NT2/D1 (cell line): Measurements from ENCODE around the gene IDS.
"Not testable (repeated sequence)": the region's sequence is repeated elsewhere in the genome, so short reads cannot be mapped to it uniquely, and the experiment has no call there.

Experiments used
- DNase-seq: peaks from one replicate; pipeline ENCODE4 v3.0.0-alpha.2; 2011; ENCODE audit warnings: low read depth, low spot score
- H3K27me3 ChIP-seq: 2 replicates; pipeline ENCODE4 v1.6.0; 2011; ENCODE audit warnings: mild to moderate bottlenecking; ENCODE audit not compliant: insufficient read length, insufficient read depth
- H3K36me3 ChIP-seq: 2 replicates; pipeline ENCODE4 v1.6.1; 2011; ENCODE audit warnings: mild to moderate bottlenecking, low read length, mixed read lengths; ENCODE audit not compliant: insufficient read depth, insufficient read length
- H3K4me1 ChIP-seq: 2 replicates; pipeline ENCODE4 v1.5.1; 2011; ENCODE audit not compliant: insufficient read depth, insufficient read length
- H3K4me3 ChIP-seq: 2 replicates; pipeline ENCODE4 v1.5.1; 2011; ENCODE audit warnings: low read depth; ENCODE audit not compliant: insufficient read length
- H3K9ac ChIP-seq: 2 replicates; pipeline ENCODE4 v1.6.0; 2011; ENCODE audit warnings: low read depth; ENCODE audit not compliant: insufficient read length
- H3K9me3 ChIP-seq: 2 replicates; pipeline ENCODE4 v1.5.1; 2011; ENCODE audit warnings: mild to moderate bottlenecking, low read length; ENCODE audit not compliant: insufficient read depth
- SUZ12 ChIP-seq: IDR thresholded peaks from 2 replicates; pipeline ENCODE4 v1.6.1; 2011; ENCODE audit not compliant: insufficient read length, insufficient read depth; ENCODE audit errors: extremely low read depth
- YY1 ChIP-seq: IDR thresholded peaks from 2 replicates; pipeline ENCODE4 v1.6.1; 2011; ENCODE audit not compliant: insufficient read length, insufficient read depth
- ZNF274 ChIP-seq: IDR thresholded peaks from 2 replicates; pipeline ENCODE4 v1.6.1; 2011; ENCODE audit warnings: mild to moderate bottlenecking, low read depth, low read length

The IDS gene

GRCh38 chrX:149510386-149510785 lies 5.3 kb upstream of the IDS start:
- no peaks in the 10 kb centered on the region for H3K4me1 ChIP-seq

GRCh38 chrX:149508467-149508866 lies 3.4 kb upstream of the IDS start:
- TF ChIP-seq ZNF274 (no peak), SUZ12 (no peak), YY1 (no peak)
- no peaks in the 10 kb centered on the region for H3K9me3 ChIP-seq

More at GRCh38 chrX:149510386-149510785, 5.3 kb upstream of the IDS start:
- H3K9ac ChIP-seq, result no peak overlapping the region
- H3K36me3 ChIP-seq, result no peaks in the 10 kb centered on the region
- H3K27me3 ChIP-seq, result no peaks in the 10 kb centered on the region
- no peaks in the 10 kb centered on the region for H3K9me3 ChIP-seq
- H3K4me3 ChIP-seq, result no peak overlapping the region
- TF ChIP-seq YY1, result no peak
- no peak for TF ChIP-seq SUZ12
- TF ChIP-seq ZNF274, result no peak
- no peak for DNase-seq

GRCh38 chrX:149506349-149506748 lies 1.2 kb upstream of the IDS start:
- Histone ChIP-seq H3K36me3 (peaks cover 11% of the 10 kb centered on the region), H3K9me3 (no peaks in the 10 kb centered on the region), H3K9ac (no peak overlapping the region), H3K27me3 (no peaks in the 10 kb centered on the region), H3K4me3 (no peak overlapping the region), H3K4me1 (no peaks in the 10 kb centered on the region)
- TF ChIP-seq YY1 (no peak), SUZ12 (no peak), ZNF274 (no peak)
- no peak for DNase-seq

More at GRCh38 chrX:149508467-149508866, 3.4 kb upstream of the IDS start:
- no peak for DNase-seq
- Histone ChIP-seq H3K4me3 (no peak overlapping the region), H3K9ac (no peak overlapping the region), H3K27me3 (no peaks in the 10 kb centered on the region), H3K4me1 (no peaks in the 10 kb centered on the region), H3K36me3 (no peaks in the 10 kb centered on the region)

GRCh38 chrX:149505671-149506070 lies 565 bp upstream of the IDS start:
- Histone ChIP-seq H3K4me3 (no peak overlapping the region), H3K4me1 (no peaks in the 10 kb centered on the region), H3K27me3 (no peaks in the 10 kb centered on the region), H3K9ac (no peak overlapping the region), H3K36me3 (peaks cover 16% of the 10 kb centered on the region), H3K9me3 (no peaks in the 10 kb centered on the region)
- DNase-seq, result no peak
- TF ChIP-seq ZNF274, result no peak
- TF ChIP-seq SUZ12, result no peak
- TF ChIP-seq YY1, result no peak

- Histone ChIP-seq H3K9ac (peak overlapping the region; percentile 72), H3K27me3 (no peaks in the 10 kb centered on the region), H3K36me3 (peaks cover 27% of the 10 kb centered on the region), H3K9me3 (no peaks in the 10 kb centered on the region), H3K4me1 (no peaks in the 10 kb centered on the region), H3K4me3 (peak overlapping the region; percentile 53)
- DNase-seq, result no peak
- TF ChIP-seq SUZ12 (no peak), ZNF274 (no peak)
These were observed 736 bp downstream of the IDS start for GRCh38 chrX:149504226-149504914.

GRCh38 chrX:149503446-149503845 lies 1.7 kb downstream of the IDS start:
- not testable (repeated sequence) for H3K4me3 ChIP-seq, H3K4me1 ChIP-seq, H3K9ac ChIP-seq, H3K9me3 ChIP-seq, H3K27me3 ChIP-seq, DNase-seq
- H3K36me3 ChIP-seq, result peaks cover 27% of the 10 kb centered on the region

GRCh38 chrX:149502923-149503322 lies 2.2 kb downstream of the IDS start:
- H3K4me1 ChIP-seq, H3K9me3 ChIP-seq, DNase-seq, H3K4me3 ChIP-seq, H3K27me3 ChIP-seq, H3K9ac ChIP-seq: not testable (repeated sequence)
- peaks cover 29% of the 10 kb centered on the region for H3K36me3 ChIP-seq

- H3K27me3 ChIP-seq, result no peaks in the 10 kb centered on the region
- TF ChIP-seq SUZ12 (no peak), YY1 (no peak), ZNF274 (no peak)
- H3K9ac ChIP-seq, result no peak overlapping the region
- DNase-seq, result no peak
- no peaks in the 10 kb centered on the region for H3K9me3 ChIP-seq
- no peak overlapping the region for H3K4me3 ChIP-seq
- no peaks in the 10 kb centered on the region for H3K4me1 ChIP-seq
- peaks cover 57% of the 10 kb centered on the region for H3K36me3 ChIP-seq
These were observed 5.3 kb downstream of the IDS start for GRCh38 chrX:149499766-149500165.
